Astrocyte (in vitro differentiated cells and primary cell): ENCODE measurements around the gene NSMF. TPM values are rescaled to one million over a fixed set of nuclear protein-coding genes. Genes with fewer than 3 reads are reported as not detected.

ENCODE experiments used
- DNase-seq: peaks from one replicate; pipeline ENCODE4 v3.0.0-alpha.2; 2010; ENCODE audit warnings: low read depth
- FAIRE-seq: peaks from 2 replicates; lab custom pipeline; 2011; peaks lifted over from hg19 to GRCh38; lab: Jason Lieb, UNC
- H2AFZ ChIP-seq: 2 replicates; pipeline ENCODE4 v1.6.0; 2012; ENCODE audit warnings: low read depth, low read length, inconsistent platforms
- H3K27ac ChIP-seq: 2 replicates; pipeline ENCODE4 v1.5.1; 2011; ENCODE audit warnings: low read depth, low read length, inconsistent platforms
- H3K27me3 ChIP-seq: 2 replicates; pipeline ENCODE4 v1.6.0; 2011; ENCODE audit warnings: low read length, inconsistent platforms; ENCODE audit not compliant: insufficient read depth
- H3K36me3 ChIP-seq: 2 replicates; pipeline ENCODE4 v1.5.1; 2011; ENCODE audit warnings: low read length, inconsistent platforms; ENCODE audit not compliant: insufficient read depth
- H3K4me1 ChIP-seq: 2 replicates; pipeline ENCODE4 v1.5.1; 2011; ENCODE audit warnings: low read length, inconsistent platforms; ENCODE audit not compliant: insufficient read depth
- H3K4me2 ChIP-seq: 2 replicates; pipeline ENCODE4 v1.6.0; 2012; ENCODE audit warnings: low read length, inconsistent platforms
- H3K4me3 ChIP-seq: 2 replicates; pipeline ENCODE4 v1.5.1; 2011; ENCODE audit warnings: low read depth, mild to moderate bottlenecking, low read length, inconsistent platforms; ENCODE audit not compliant: insufficient read depth
- H3K79me2 ChIP-seq: 2 replicates; pipeline ENCODE4 v1.6.0; 2012; ENCODE audit warnings: mild to moderate bottlenecking, low read length, inconsistent platforms; ENCODE audit not compliant: insufficient read depth
- H3K9ac ChIP-seq: 2 replicates; pipeline ENCODE4 v1.6.0; 2012; ENCODE audit warnings: mild to moderate bottlenecking, low read length, inconsistent platforms
- H3K9me3 ChIP-seq: 2 replicates; pipeline ENCODE4 v1.5.1; 2012; ENCODE audit warnings: low read depth, mild to moderate bottlenecking, low read length, inconsistent platforms; ENCODE audit not compliant: insufficient read depth
- H4K20me1 ChIP-seq: 2 replicates; pipeline ENCODE4 v1.6.0; 2012; ENCODE audit warnings: low read length, inconsistent platforms; ENCODE audit not compliant: insufficient read depth
- H3K27ac Mint-ChIP-seq: one replicate; pipeline ENCODE4 v1.8.0; 2021; ENCODE audit warnings: mild to moderate bottlenecking, mixed read lengths; ENCODE audit not compliant: unreplicated experiment
- H3K27me3 Mint-ChIP-seq: one replicate; pipeline ENCODE4 v1.8.0; 2021; ENCODE audit warnings: low read depth, mixed read lengths; ENCODE audit not compliant: unreplicated experiment
- H3K36me3 Mint-ChIP-seq: one replicate; pipeline ENCODE4 v1.8.0; 2021; ENCODE audit warnings: low read depth, mixed read lengths; ENCODE audit not compliant: unreplicated experiment
- H3K4me1 Mint-ChIP-seq: one replicate; pipeline ENCODE4 v1.8.0; 2021; ENCODE audit warnings: low read depth, mixed read lengths; ENCODE audit not compliant: unreplicated experiment
- H3K4me3 Mint-ChIP-seq: one replicate; pipeline ENCODE4 v1.8.0; 2021; ENCODE audit warnings: mild to moderate bottlenecking, moderate library complexity, mixed read lengths; ENCODE audit not compliant: unreplicated experiment
- H3K9me3 Mint-ChIP-seq: one replicate; pipeline ENCODE4 v1.8.0; 2021; ENCODE audit warnings: mild to moderate bottlenecking, mixed read lengths; ENCODE audit not compliant: unreplicated experiment
- EZH2 ChIP-seq: IDR thresholded peaks from 2 replicates; pipeline ENCODE4 v1.6.1; 2012; ENCODE audit warnings: mild to moderate bottlenecking, low read length, inconsistent platforms; ENCODE audit not compliant: insufficient read depth
- total RNA-seq: library from RNA; stranded (reverse); gene quantifications from 2 replicates; pipeline ENCODE4 v1.2.1, GENCODE V29; 2021
- TF ChIP-seq, protein P1 (sequence below): IDR thresholded peaks from 2 replicates; pipeline ENCODE4 v1.5.1; 2011; ENCODE audit warnings: low read depth, mild to moderate bottlenecking, inconsistent platforms, low read length, moderate library complexity; ENCODE audit not compliant: insufficient read depth

Gene NSMF
- total RNA-seq, 1 donor from 2014 or later, result 50.5 TPM

DNA sequence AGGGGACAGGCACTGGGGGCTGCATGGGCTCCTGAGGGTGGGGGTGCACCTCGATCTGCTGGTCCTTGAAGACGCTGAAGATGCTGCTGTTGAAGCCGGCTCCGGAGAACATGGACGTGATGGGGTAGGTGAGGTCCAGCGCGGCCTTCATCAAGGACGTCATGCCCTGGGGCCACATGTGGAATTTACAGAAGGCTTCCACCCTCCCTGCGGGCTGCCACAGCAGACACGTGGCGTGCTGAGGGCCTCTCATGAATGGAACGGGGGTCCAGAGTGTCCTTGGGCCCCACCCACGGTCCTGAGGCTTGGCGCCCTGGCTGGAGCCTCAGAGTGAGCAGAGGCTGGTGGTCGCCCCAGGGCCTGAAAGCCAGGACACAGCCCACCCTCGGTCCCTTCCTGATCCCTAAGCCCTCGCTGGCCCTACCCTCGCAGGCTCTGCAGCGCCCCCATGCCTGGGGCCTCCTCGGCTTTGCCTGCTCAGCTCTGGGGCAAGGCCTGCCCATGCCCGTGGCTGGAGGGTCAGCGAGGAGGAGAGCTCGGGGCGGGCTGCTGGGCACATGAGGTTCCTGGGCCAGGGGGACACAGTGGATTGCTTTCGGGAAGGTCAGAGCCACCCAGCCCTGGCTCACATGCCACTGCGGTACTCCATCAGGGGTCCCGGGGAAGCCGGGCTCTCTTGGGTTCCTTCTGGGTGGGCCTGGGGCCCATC, 5.3 kb upstream of the NSMF start:
- DNase-seq (no peak), FAIRE-seq (no peak)
- Histone ChIP-seq H3K27me3 (peaks cover 3% of the 10 kb centered on the region), H3K27ac (no peak overlapping the region), H3K4me2 (no peak overlapping the region), H3K9me3 (no peaks in the 10 kb centered on the region), H3K9ac (no peak overlapping the region), H3K79me2 (no peaks in the 10 kb centered on the region), H4K20me1 (no peaks in the 10 kb centered on the region), H3K4me3 (no peak overlapping the region), H2AFZ (no peak overlapping the region), H3K36me3 (no peaks in the 10 kb centered on the region), H3K4me1 (peaks cover 3% of the 10 kb centered on the region)
- Mint-ChIP-seq H3K36me3 (peaks cover 3% of the 10 kb centered on the region), H3K4me1 (no peaks in the 10 kb centered on the region), H3K4me3 (no peak overlapping the region), H3K9me3 (no peaks in the 10 kb centered on the region), H3K27ac (no peak overlapping the region), H3K27me3 (peaks cover 8% of the 10 kb centered on the region)
- no peak for TF ChIP-seq EZH2
- TF ChIP-seq, protein P1, sequence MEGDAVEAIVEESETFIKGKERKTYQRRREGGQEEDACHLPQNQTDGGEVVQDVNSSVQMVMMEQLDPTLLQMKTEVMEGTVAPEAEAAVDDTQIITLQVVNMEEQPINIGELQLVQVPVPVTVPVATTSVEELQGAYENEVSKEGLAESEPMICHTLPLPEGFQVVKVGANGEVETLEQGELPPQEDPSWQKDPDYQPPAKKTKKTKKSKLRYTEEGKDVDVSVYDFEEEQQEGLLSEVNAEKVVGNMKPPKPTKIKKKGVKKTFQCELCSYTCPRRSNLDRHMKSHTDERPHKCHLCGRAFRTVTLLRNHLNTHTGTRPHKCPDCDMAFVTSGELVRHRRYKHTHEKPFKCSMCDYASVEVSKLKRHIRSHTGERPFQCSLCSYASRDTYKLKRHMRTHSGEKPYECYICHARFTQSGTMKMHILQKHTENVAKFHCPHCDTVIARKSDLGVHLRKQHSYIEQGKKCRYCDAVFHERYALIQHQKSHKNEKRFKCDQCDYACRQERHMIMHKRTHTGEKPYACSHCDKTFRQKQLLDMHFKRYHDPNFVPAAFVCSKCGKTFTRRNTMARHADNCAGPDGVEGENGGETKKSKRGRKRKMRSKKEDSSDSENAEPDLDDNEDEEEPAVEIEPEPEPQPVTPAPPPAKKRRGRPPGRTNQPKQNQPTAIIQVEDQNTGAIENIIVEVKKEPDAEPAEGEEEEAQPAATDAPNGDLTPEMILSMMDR, result no peak

DNA sequence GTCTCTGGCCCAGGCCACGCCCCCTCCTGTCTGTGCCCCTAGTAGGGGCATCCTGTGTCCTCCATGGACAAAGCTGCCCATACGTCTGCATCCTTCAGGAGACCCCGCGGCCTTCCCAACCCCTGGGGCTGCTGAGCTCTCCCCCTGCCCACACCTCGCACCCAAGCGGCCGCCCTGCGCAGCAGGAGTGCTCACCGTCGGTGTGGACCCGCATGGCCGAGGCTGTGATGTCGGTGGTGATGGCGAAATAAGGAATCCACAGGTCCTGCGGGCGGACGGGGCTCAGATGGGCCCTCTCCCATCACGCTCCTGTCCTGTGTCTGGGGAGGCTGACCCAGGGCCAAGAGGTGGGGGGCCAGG, 4.8 kb upstream of the NSMF start:
- FAIRE-seq (no peak), DNase-seq (no peak)
- no peak overlapping the region for H2AFZ ChIP-seq
- TF ChIP-seq, protein P1, result no peak
- no peak for TF ChIP-seq EZH2
- H3K9ac ChIP-seq, result no peak overlapping the region
- H3K9me3 ChIP-seq, result no peaks in the 10 kb centered on the region
- H3K27ac Mint-ChIP-seq, result no peak overlapping the region
- H3K27me3 Mint-ChIP-seq, result peaks cover 8% of the 10 kb centered on the region
- H3K27ac ChIP-seq, result no peak overlapping the region
- H3K4me3 Mint-ChIP-seq, result no peak overlapping the region
- H3K4me3 ChIP-seq, result no peak overlapping the region
- H3K79me2 ChIP-seq, result no peaks in the 10 kb centered on the region
- no peaks in the 10 kb centered on the region for H3K9me3 Mint-ChIP-seq
- no peaks in the 10 kb centered on the region for H3K36me3 ChIP-seq
- H3K4me1 ChIP-seq, result peaks cover 5% of the 10 kb centered on the region
- H4K20me1 ChIP-seq, result no peaks in the 10 kb centered on the region
- no peak overlapping the region for H3K4me2 ChIP-seq
- H3K27me3 ChIP-seq, result peaks cover 1% of the 10 kb centered on the region
- no peaks in the 10 kb centered on the region for H3K4me1 Mint-ChIP-seq
- peaks cover 3% of the 10 kb centered on the region for H3K36me3 Mint-ChIP-seq
